ENCODE results near the gene GDPD1.

GDPD1 gene

DNA sequence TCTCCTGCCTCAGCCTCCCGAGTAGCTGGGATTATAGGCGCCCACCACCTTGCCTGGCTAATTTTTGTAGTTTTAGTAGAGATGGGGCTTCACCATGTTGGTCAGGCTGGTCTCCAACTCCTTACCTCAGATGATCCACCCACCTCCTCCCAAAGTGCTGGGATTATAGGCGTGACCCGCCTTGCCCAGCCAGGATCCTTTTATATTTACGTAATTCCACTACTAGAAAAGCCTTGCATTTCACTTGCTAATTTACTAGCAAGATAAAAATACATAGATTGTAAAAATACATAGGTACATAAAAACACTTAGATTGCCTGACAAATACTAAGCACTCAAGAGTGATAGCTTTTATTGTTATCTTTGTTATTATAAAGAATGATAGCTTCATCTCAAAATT, 47.5 kb downstream of the GDPD1 start:
- WGBS (ENCODE audit: insufficient coverage) = 100% methylated on average over 1 of the region's 5 CpGs

GRCh38 chr17:59275618-59276017, 55.3 kb downstream of the GDPD1 start:
- H3K9me3 ChIP-seq (ENCODE audit: control extremely low read depth in 1 of 5, control insufficient read depth in 4 of 5, insufficient read depth in 2 of 5, low read depth in 1 of 5, low read length in 4 of 5) = no peaks in the 10 kb centered on the region
- H3K27me3 ChIP-seq (replicated peaks in 2 of 5; ENCODE audit: control insufficient read depth in 4 of 5, insufficient read depth in 5 of 5, low read length in 4 of 5) = no peaks in the 10 kb centered on the region
- no peak overlapping the region for H3K4me3 ChIP-seq (ENCODE audit: control insufficient read depth in 1 of 7, extremely low read depth in 1 of 7, insufficient read depth in 4 of 7, low read depth in 2 of 7, low read length in 6 of 7)
- H3K4me1 ChIP-seq (ENCODE audit: control extremely low read depth in 1 of 4, control insufficient read depth in 4 of 4, insufficient read depth in 4 of 4, low read length in 3 of 4) = peaks cover 3 to 15% (median 11%) of the 10 kb centered on the region in 4 experiments
- no peak overlapping the region for H3K27ac ChIP-seq (ENCODE audit: insufficient read depth in 1 of 2, low read depth in 1 of 2, low read length in 2 of 2, poor library complexity in 1 of 2, severe bottlenecking in 2 of 2)
- POLR2A ChIA-PET = no interaction called here
- WGBS (ENCODE audit: insufficient coverage) = no CpG with 5 or more reads among the region's 1 CpG
- no peak for DNase-seq
- CTCF ChIA-PET = no interaction called here
- peaks cover 0 to 16% (median 12%) of the 10 kb centered on the region in 4 experiments for H3K36me3 ChIP-seq (ENCODE audit: control insufficient read depth in 4 of 4, insufficient read depth in 4 of 4, low read length in 3 of 4)

More for the DNA sequence above, 47.5 kb downstream of the GDPD1 start:
- ChIA-PET CTCF (no interaction called here), POLR2A (interaction anchor here (0.7 kb wide), 1 partner anchor 634 kb away, joined by 4 read pairs; no protein-coding TSS in a partner anchor)
- no peak overlapping the region for H3K4me3 ChIP-seq (ENCODE audit: control insufficient read depth in 1 of 7, extremely low read depth in 1 of 7, insufficient read depth in 4 of 7, low read depth in 2 of 7, low read length in 6 of 7)
- no peaks in the 10 kb centered on the region for H3K27me3 ChIP-seq (replicated peaks in 2 of 5; ENCODE audit: control insufficient read depth in 4 of 5, insufficient read depth in 5 of 5, low read length in 4 of 5)
- H3K27ac ChIP-seq (ENCODE audit: insufficient read depth in 1 of 2, low read depth in 1 of 2, low read length in 2 of 2, poor library complexity in 1 of 2, severe bottlenecking in 2 of 2) = no peak overlapping the region
- no peaks in the 10 kb centered on the region for H3K4me1 ChIP-seq (ENCODE audit: control extremely low read depth in 1 of 4, control insufficient read depth in 4 of 4, insufficient read depth in 4 of 4, low read length in 3 of 4)
- peaks cover 0 to 41% (median 13%) of the 10 kb centered on the region in 4 experiments for H3K36me3 ChIP-seq (ENCODE audit: control insufficient read depth in 4 of 4, insufficient read depth in 4 of 4, low read length in 3 of 4)
- H3K9me3 ChIP-seq (ENCODE audit: control extremely low read depth in 1 of 5, control insufficient read depth in 4 of 5, insufficient read depth in 2 of 5, low read depth in 1 of 5, low read length in 4 of 5) = no peaks in the 10 kb centered on the region
- DNase-seq = no peak

DNA sequence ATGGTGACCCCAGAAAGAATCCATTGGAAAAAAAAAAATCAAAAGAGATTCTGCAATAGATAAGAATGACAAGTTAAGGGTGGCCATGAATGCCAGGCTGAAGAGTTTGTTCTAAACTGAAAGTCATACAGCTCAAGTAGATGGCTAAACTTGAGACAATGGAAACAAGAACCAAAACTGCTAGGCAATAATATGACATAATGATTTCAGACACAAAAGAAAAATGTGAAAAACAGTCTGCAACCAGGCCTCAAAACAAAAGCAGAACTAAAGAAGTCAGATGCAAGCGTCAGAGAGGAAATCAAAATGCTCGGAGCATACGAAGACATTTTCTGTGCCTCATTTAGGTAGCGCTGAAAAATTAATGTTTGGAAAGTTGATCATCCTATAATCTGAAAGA, 56.7 kb downstream of the GDPD1 start:
- peak overlapping the region in 1 of 2 experiments; percentile 70 for H3K27ac ChIP-seq (ENCODE audit: insufficient read depth in 1 of 2, low read depth in 1 of 2, low read length in 2 of 2, poor library complexity in 1 of 2, severe bottlenecking in 2 of 2)
- H3K9me3 ChIP-seq (ENCODE audit: control extremely low read depth in 1 of 5, control insufficient read depth in 4 of 5, insufficient read depth in 2 of 5, low read depth in 1 of 5, low read length in 4 of 5) = no peaks in the 10 kb centered on the region
- H3K36me3 ChIP-seq (ENCODE audit: control insufficient read depth in 4 of 4, insufficient read depth in 4 of 4, low read length in 3 of 4) = peaks cover 0 to 13% (median 9%) of the 10 kb centered on the region in 4 experiments
- H3K27me3 ChIP-seq (replicated peaks in 2 of 5; ENCODE audit: control insufficient read depth in 4 of 5, insufficient read depth in 5 of 5, low read length in 4 of 5) = no peaks in the 10 kb centered on the region
- ChIA-PET POLR2A (interaction anchor here (0.6 kb wide), 3 partner anchors 56 to 170 kb away, joined by 3 to 6 read pairs (median 6); partner anchors contain the start of gene TRIM37), CTCF (no interaction called here)
- peaks cover 3 to 15% (median 11%) of the 10 kb centered on the region in 4 experiments for H3K4me1 ChIP-seq (ENCODE audit: control extremely low read depth in 1 of 4, control insufficient read depth in 4 of 4, insufficient read depth in 4 of 4, low read length in 3 of 4)
- WGBS (ENCODE audit: insufficient coverage) = 4% methylated on average over 3 of the region's 4 CpGs
- H3K4me3 ChIP-seq (ENCODE audit: control insufficient read depth in 1 of 7, extremely low read depth in 1 of 7, insufficient read depth in 4 of 7, low read depth in 2 of 7, low read length in 6 of 7) = peak overlapping the region in 2 of 7 experiments; percentile 5 to 43
- peak; percentile 31 to 84 (median 79) for DNase-seq

GRCh38 chr17:59278406-59278805, 58.1 kb downstream of the GDPD1 start:
- Histone ChIP-seq H3K9me3 (ENCODE audit: control extremely low read depth in 1 of 5, control insufficient read depth in 4 of 5, insufficient read depth in 2 of 5, low read depth in 1 of 5, low read length in 4 of 5) (no peaks in the 10 kb centered on the region), H3K4me1 (ENCODE audit: control extremely low read depth in 1 of 4, control insufficient read depth in 4 of 4, insufficient read depth in 4 of 4, low read length in 3 of 4) (peaks cover 3 to 16% (median 12%) of the 10 kb centered on the region in 4 experiments), H3K27me3 (replicated peaks in 2 of 5; ENCODE audit: control insufficient read depth in 4 of 5, insufficient read depth in 5 of 5, low read length in 4 of 5) (no peaks in the 10 kb centered on the region), H3K36me3 (ENCODE audit: control insufficient read depth in 4 of 4, insufficient read depth in 4 of 4, low read length in 3 of 4) (peaks cover 0 to 2% (median under 1%) of the 10 kb centered on the region in 4 experiments), H3K27ac (ENCODE audit: insufficient read depth in 1 of 2, low read depth in 1 of 2, low read length in 2 of 2, poor library complexity in 1 of 2, severe bottlenecking in 2 of 2) (no peak overlapping the region), H3K4me3 (ENCODE audit: control insufficient read depth in 1 of 7, extremely low read depth in 1 of 7, insufficient read depth in 4 of 7, low read depth in 2 of 7, low read length in 6 of 7) (peak overlapping the region in 1 of 7 experiments; percentile 16)
- peak in 2 of 3 donors; percentile 64 to 65 for DNase-seq
- 90% methylated on average over 4 of the region's 4 CpGs for WGBS (ENCODE audit: insufficient coverage)
- ChIA-PET POLR2A (interaction anchor here (1.3 kb wide), 1 partner anchor 10 kb away, joined by 3 read pairs; no protein-coding TSS in a partner anchor), CTCF (interaction anchor here (1.4 to 1.5 kb wide), 2 partner anchors 16 to 51 kb away, joined by 3 to 5 read pairs; no protein-coding TSS in a partner anchor)

GRCh38 chr17:59284317-59284716, 64.0 kb downstream of the GDPD1 start:
- WGBS (ENCODE audit: insufficient coverage) = 88% methylated on average over 4 of the region's 4 CpGs
- Histone ChIP-seq H3K9me3 (ENCODE audit: control extremely low read depth in 1 of 5, control insufficient read depth in 4 of 5, insufficient read depth in 2 of 5, low read depth in 1 of 5, low read length in 4 of 5) (no peaks in the 10 kb centered on the region), H3K4me1 (ENCODE audit: control extremely low read depth in 1 of 4, control insufficient read depth in 4 of 4, insufficient read depth in 4 of 4, low read length in 3 of 4) (peaks cover 0 to 38% (median 15%) of the 10 kb centered on the region in 4 experiments), H3K36me3 (ENCODE audit: control insufficient read depth in 4 of 4, insufficient read depth in 4 of 4, low read length in 3 of 4) (no peaks in the 10 kb centered on the region), H3K4me3 (ENCODE audit: control insufficient read depth in 1 of 7, extremely low read depth in 1 of 7, insufficient read depth in 4 of 7, low read depth in 2 of 7, low read length in 6 of 7) (no peak overlapping the region), H3K27me3 (replicated peaks in 2 of 5; ENCODE audit: control insufficient read depth in 4 of 5, insufficient read depth in 5 of 5, low read length in 4 of 5) (no peaks in the 10 kb centered on the region), H3K27ac (ENCODE audit: insufficient read depth in 1 of 2, low read depth in 1 of 2, low read length in 2 of 2, poor library complexity in 1 of 2, severe bottlenecking in 2 of 2) (peak overlapping the region; percentile 33 to 68)
- peak; percentile 70 to 86 (median 85) for DNase-seq
- ChIA-PET CTCF (interaction anchor here (0.6 kb wide), 1 partner anchor 9 kb away, joined by 3 read pairs; no protein-coding TSS in a partner anchor), POLR2A (no interaction called here)

- peak; percentile 87 to 96 (median 95) for DNase-seq
- whole genome bisulfite sequencing (ENCODE audit: insufficient coverage) = 0% methylated on average over 1 of the region's 1 CpG
- peak overlapping the region in 1 of 2 experiments; percentile 89 for H3K27ac ChIP-seq (ENCODE audit: insufficient read depth in 1 of 2, low read depth in 1 of 2, low read length in 2 of 2, poor library complexity in 1 of 2, severe bottlenecking in 2 of 2)
Measured at GRCh38 chr17:59287452-59287851, 67.1 kb downstream of the GDPD1 start.

DNA sequence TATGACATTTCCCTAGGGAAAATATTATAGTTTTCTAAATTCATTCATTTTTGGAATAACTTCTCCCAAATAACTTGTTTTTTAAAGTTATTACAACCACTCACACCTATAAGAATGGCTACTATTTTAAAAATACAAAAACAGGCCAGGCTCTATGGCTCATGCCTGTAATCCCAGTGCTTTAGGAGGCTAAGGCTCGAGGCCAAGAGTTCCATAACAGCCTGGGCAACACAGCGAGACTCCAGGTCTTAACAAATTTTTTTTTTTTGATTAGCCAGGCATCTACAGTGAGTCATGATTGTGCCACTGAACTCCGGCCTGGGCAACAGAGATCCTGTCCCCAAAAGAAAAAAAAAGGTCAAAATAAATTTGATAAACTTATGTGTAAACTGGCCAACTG, 67.6 kb downstream of the GDPD1 start:
- no peaks in the 10 kb centered on the region for H3K9me3 ChIP-seq (ENCODE audit: control extremely low read depth in 1 of 5, control insufficient read depth in 4 of 5, insufficient read depth in 2 of 5, low read depth in 1 of 5, low read length in 4 of 5)
- peak in 2 of 3 donors; percentile 60 for DNase-seq
- H3K27ac ChIP-seq (ENCODE audit: insufficient read depth in 1 of 2, low read depth in 1 of 2, low read length in 2 of 2, poor library complexity in 1 of 2, severe bottlenecking in 2 of 2) = peak overlapping the region; percentile 50 to 89
- POLR2A ChIA-PET = interaction anchor here (0.8 kb wide), 1 partner anchor 10 kb away, joined by 3 read pairs; no protein-coding TSS in a partner anchor
- H3K4me1 ChIP-seq (ENCODE audit: control extremely low read depth in 1 of 4, control insufficient read depth in 4 of 4, insufficient read depth in 4 of 4, low read length in 3 of 4) = peaks cover 7 to 70% (median 41%) of the 10 kb centered on the region in 4 experiments
- H3K36me3 ChIP-seq (ENCODE audit: control insufficient read depth in 4 of 4, insufficient read depth in 4 of 4, low read length in 3 of 4) = no peaks in the 10 kb centered on the region
- 90% methylated on average over 2 of the region's 3 CpGs for WGBS (ENCODE audit: insufficient coverage)
- CTCF ChIA-PET = no interaction called here
- H3K4me3 ChIP-seq (ENCODE audit: control insufficient read depth in 1 of 7, extremely low read depth in 1 of 7, insufficient read depth in 4 of 7, low read depth in 2 of 7, low read length in 6 of 7) = no peak overlapping the region
- H3K27me3 ChIP-seq (replicated peaks in 2 of 5; ENCODE audit: control insufficient read depth in 4 of 5, insufficient read depth in 5 of 5, low read length in 4 of 5) = no peaks in the 10 kb centered on the region

More at GRCh38 chr17:59287452-59287851, 67.1 kb downstream of the GDPD1 start:
- no peaks in the 10 kb centered on the region for H3K9me3 ChIP-seq (ENCODE audit: control extremely low read depth in 1 of 5, control insufficient read depth in 4 of 5, insufficient read depth in 2 of 5, low read depth in 1 of 5, low read length in 4 of 5)
- no peak overlapping the region for H3K4me3 ChIP-seq (ENCODE audit: control insufficient read depth in 1 of 7, extremely low read depth in 1 of 7, insufficient read depth in 4 of 7, low read depth in 2 of 7, low read length in 6 of 7)
- peaks cover 7 to 69% (median 39%) of the 10 kb centered on the region in 4 experiments for H3K4me1 ChIP-seq (ENCODE audit: control extremely low read depth in 1 of 4, control insufficient read depth in 4 of 4, insufficient read depth in 4 of 4, low read length in 3 of 4)
- no peaks in the 10 kb centered on the region for H3K36me3 ChIP-seq (ENCODE audit: control insufficient read depth in 4 of 4, insufficient read depth in 4 of 4, low read length in 3 of 4)
- H3K27me3 ChIP-seq (replicated peaks in 2 of 5; ENCODE audit: control insufficient read depth in 4 of 5, insufficient read depth in 5 of 5, low read length in 4 of 5) = no peaks in the 10 kb centered on the region
- CTCF ChIA-PET = no interaction called here
- POLR2A ChIA-PET = interaction anchor here (0.8 kb wide), 1 partner anchor 9 kb away, joined by 3 read pairs; no protein-coding TSS in a partner anchor

Measured in common myeloid progenitor, CD34-positive (primary cell).